HCT116 (cell line): ENCODE data around the gene PEDS1. TPM values are rescaled to one million over a fixed set of nuclear protein-coding genes. Genes with fewer than 3 reads are reported as not detected.
A peak's percentile ranks its signal among the peaks of the same experiment; 100 is the strongest.

Experiments
- ATAC-seq: fragments of 200-7000 bp; cut with Tn5 transposase; 2 replicates; pipeline ENCODE4 v1.9.1; 2020; ENCODE audit warnings: mild to moderate bottlenecking, moderate library complexity
- BruUV-seq: library from RNA; stranded (reverse); fragments of 400-500 nt; replicated peaks from 2 replicates; lab custom pipeline; 2021; lab: Mats Ljungman, UMichigan
- CTCF ChIA-PET: fragments of 300-600 bp; sonication (Branson Sonifier 250); formaldehyde crosslinking; loops from one replicate; lab custom pipeline; 2021; ENCODE audit warnings: antibody characterized with exemption; lab: Charles Lee
- POLR2A ChIA-PET: fragments of 300-600, 350-600 bp; sonication (Branson Sonifier 250); formaldehyde crosslinking; loops from one replicate; lab custom pipeline; 2021; ENCODE audit warnings: antibody characterized with exemption; lab: Charles Lee
- RAD21 ChIA-PET, 2 experiments: fragments of 300-600 bp; sonication (Branson Sonifier 250); formaldehyde crosslinking; loops; one replicate each; lab custom pipeline; 2023; ENCODE audit warnings: low total read pairs in 2 of 2; ENCODE audit not compliant: uncharacterized antibody in 2 of 2, unreplicated experiment in 2 of 2, low non-redundant PET in 1 of 2; lab: Charles Lee
- DNase-seq: peaks from one replicate; pipeline ENCODE4 v3.0.0-alpha.2; 2010; ENCODE audit warnings: low read depth, low spot score
- H2AFZ ChIP-seq: fragments of 200-600 bp; shearing (Covaris generic), sonication (generic); 2 replicates; pipeline ENCODE4 v1.6.1; 2017; ENCODE audit warnings: low read depth, mixed run types, mixed read lengths, antibody characterized with exemption, low read length; ENCODE audit not compliant: poor library complexity, severe bottlenecking
- H3K27ac ChIP-seq: 2 replicates; pipeline ENCODE4 v1.5.1; 2012; ENCODE audit warnings: low read depth, low read length
- H3K27me3 ChIP-seq: fragments of 200-600 bp; sonication (generic); 2 replicates; pipeline ENCODE4 v1.6.1; 2016; ENCODE audit warnings: mixed run types, low read length, mixed read lengths; ENCODE audit not compliant: insufficient read depth
- H3K36me3 ChIP-seq, 2 experiments: fragments of 200-500 bp in 1 of 2; fragments of 200-600 bp in 1 of 2; sonication (Bioruptor generic) in 1 of 2; sonication (generic) in 1 of 2; 2 replicates each; pipeline versions ENCODE4 v1.5.1 to v1.6.1; 2014 to 2016; ENCODE audit warnings: low read length in 2 of 2, inconsistent platforms in 1 of 2, mixed read lengths in 1 of 2, mixed run types in 1 of 2; ENCODE audit not compliant: insufficient read depth in 2 of 2, control insufficient read depth in 1 of 2
- H3K4me1 ChIP-seq, 2 experiments: fragments of 200-600 bp in 1 of 2; sonication (generic) in 1 of 2; 2 replicates each; pipeline versions ENCODE4 v1.5.1 to v1.6.1; 2012 to 2017; ENCODE audit warnings: low read length in 2 of 2, inconsistent platforms in 1 of 2, mild to moderate bottlenecking in 1 of 2, mixed read lengths in 1 of 2, mixed run types in 1 of 2, moderate library complexity in 1 of 2; ENCODE audit not compliant: insufficient read depth in 2 of 2, control insufficient read depth in 1 of 2
- H3K4me2 ChIP-seq: fragments of 200-600 bp; sonication (generic); 2 replicates; pipeline ENCODE4 v1.6.1; 2017; ENCODE audit warnings: mixed run types, low read length, mixed read lengths
- H3K4me3 ChIP-seq, 2 experiments: fragments of 200-600 bp in 1 of 2; sonication (generic) in 1 of 2; replicated peaks in 1 of 2; 2 replicates each; pipeline ENCODE4 v1.5.1; 2011 to 2016; ENCODE audit warnings: low read length in 2 of 2, control low read depth in 1 of 2, low read depth in 1 of 2, mild to moderate bottlenecking in 1 of 2, mixed read lengths in 1 of 2, mixed run types in 1 of 2
- H3K79me2 ChIP-seq: fragments of 200-600 bp; sonication (generic); 2 replicates; pipeline ENCODE4 v1.6.1; 2017; ENCODE audit warnings: mild to moderate bottlenecking, mixed run types, low read length, moderate library complexity, mixed read lengths; ENCODE audit not compliant: insufficient read depth
- H3K9ac ChIP-seq: fragments of 200-600 bp; sonication (generic); 2 replicates; pipeline ENCODE4 v1.6.1; 2016; ENCODE audit warnings: low read length, mixed read lengths
- H3K9me2 ChIP-seq: fragments of 200-600 bp; sonication (generic), shearing (Covaris generic); 2 replicates; pipeline ENCODE4 v1.6.1; 2017; ENCODE audit warnings: mixed run types, mild to moderate bottlenecking, moderate library complexity; ENCODE audit not compliant: insufficient read depth
- H3K9me3 ChIP-seq, 2 experiments: fragments of 200-500 bp in 1 of 2; fragments of 200-600 bp in 1 of 2; sonication (Bioruptor generic) in 1 of 2; sonication (generic) in 1 of 2; 2 replicates each; pipeline ENCODE4 v1.6.1; 2014 to 2017; ENCODE audit warnings: low read length in 2 of 2, mixed read lengths in 2 of 2, inconsistent platforms in 1 of 2, low read depth in 1 of 2, mild to moderate bottlenecking in 1 of 2, mixed run types in 1 of 2, moderate library complexity in 1 of 2; ENCODE audit not compliant: control insufficient read depth in 1 of 2, insufficient read depth in 1 of 2
- H4K20me1 ChIP-seq: fragments of 200-600 bp; sonication (generic), shearing (Covaris generic); 2 replicates; pipeline ENCODE4 v1.6.1; 2017; ENCODE audit warnings: mixed run types, mild to moderate bottlenecking, moderate library complexity; ENCODE audit not compliant: insufficient read depth
- JUND ChIP-seq: IDR thresholded peaks from 2 replicates; pipeline ENCODE4 v1.6.1; 2012
- POLR2A ChIP-seq: IDR thresholded peaks from 2 replicates; pipeline ENCODE4 v1.7.0; 2011; ENCODE audit warnings: borderline replicate concordance; ENCODE audit not compliant: insufficient read depth, insufficient read length; ENCODE audit errors: extremely low read depth
- POLR2AphosphoS5 ChIP-seq: IDR thresholded peaks from 2 replicates; pipeline ENCODE4 v1.6.1; 2011; ENCODE audit warnings: mild to moderate bottlenecking, low read depth, low read length, moderate library complexity
- RAD21 ChIP-seq: IDR thresholded peaks from 2 replicates; pipeline ENCODE4 v1.6.1; 2012; ENCODE audit warnings: low read depth, mild to moderate bottlenecking
- SP1 ChIP-seq: IDR thresholded peaks from 2 replicates; pipeline ENCODE4 v1.6.1; 2012; ENCODE audit warnings: low read depth
- SRF ChIP-seq: IDR thresholded peaks from 2 replicates; pipeline ENCODE4 v1.6.1; 2012; ENCODE audit warnings: low read depth
- ZFX ChIP-seq: fragments of 450-650 bp; IDR thresholded peaks from 2 replicates; pipeline ENCODE4 v1.6.1; 2017
- intact Hi-C: fragments of 100-400 bp; cut with micrococcal nuclease; formaldehyde crosslinking; loops from 2 replicates; pipeline ENCODE4 v1.10.0; 2022
- total RNA-seq: library from RNA; stranded (reverse); gene quantifications from one replicate; pipeline ENCODE4 v1.2.1, GENCODE V29; 2021; ENCODE audit not compliant: unreplicated experiment
- TF ChIP-seq, protein P1 (sequence below): IDR thresholded peaks from 2 replicates; pipeline ENCODE4 v1.6.1; 2012; ENCODE audit warnings: low read depth

PEDS1 gene
- total RNA-seq, 1 experiment from 2014 or later = 31.9 TPM

DNA sequence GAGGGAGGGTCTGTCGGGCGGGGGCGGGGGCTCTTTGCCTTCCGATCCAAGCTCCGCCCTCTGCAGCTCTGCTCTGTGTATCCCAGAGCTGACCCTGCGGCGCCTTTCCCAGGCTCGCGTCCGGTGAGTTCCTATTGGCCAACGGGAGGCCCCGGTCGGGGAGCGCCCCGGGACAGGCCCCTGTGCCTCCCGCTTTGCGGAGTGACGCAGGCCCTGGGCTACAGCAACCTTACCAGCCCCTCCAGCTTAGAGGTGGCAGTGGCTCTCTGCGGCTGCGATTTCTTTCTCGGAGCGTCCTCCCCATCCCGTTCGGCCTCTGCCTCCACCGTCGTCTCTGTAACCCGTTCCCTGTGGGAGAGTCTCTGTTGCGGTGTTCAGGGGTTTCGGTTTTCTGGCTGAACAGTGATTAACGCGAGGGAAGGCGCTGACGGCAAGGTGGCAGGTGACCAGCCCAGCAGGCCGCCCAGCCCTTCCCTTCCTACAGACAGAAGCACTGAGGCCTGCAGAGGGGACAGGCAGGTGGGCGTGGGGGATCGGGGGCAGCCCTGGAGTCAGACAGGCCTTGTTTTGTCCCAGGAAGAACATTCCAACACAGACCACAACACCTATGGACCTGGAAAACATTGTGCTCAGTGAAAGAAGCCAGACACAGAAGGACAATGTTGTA, 19.0 kb upstream of the PEDS1 start:
- CTCF ChIA-PET = interaction anchor here (0.9 to 6.1 kb wide), 5 partner anchors 8 to 193 kb away, joined by 3 to 78 read pairs (median 4); no protein-coding TSS in a partner anchor
- BruUV-seq = TSS peak; percentile 90
- TF ChIP-seq JUND (no peak), SP1 (peak; percentile 37; the same call in 1 of the 2 replicates), SRF (no peak), ZFX (peak; percentile 65), POLR2AphosphoS5 (peak; percentile 78), RAD21 (no peak), POLR2A (peak; percentile 26)
- TF ChIP-seq, protein P1, sequence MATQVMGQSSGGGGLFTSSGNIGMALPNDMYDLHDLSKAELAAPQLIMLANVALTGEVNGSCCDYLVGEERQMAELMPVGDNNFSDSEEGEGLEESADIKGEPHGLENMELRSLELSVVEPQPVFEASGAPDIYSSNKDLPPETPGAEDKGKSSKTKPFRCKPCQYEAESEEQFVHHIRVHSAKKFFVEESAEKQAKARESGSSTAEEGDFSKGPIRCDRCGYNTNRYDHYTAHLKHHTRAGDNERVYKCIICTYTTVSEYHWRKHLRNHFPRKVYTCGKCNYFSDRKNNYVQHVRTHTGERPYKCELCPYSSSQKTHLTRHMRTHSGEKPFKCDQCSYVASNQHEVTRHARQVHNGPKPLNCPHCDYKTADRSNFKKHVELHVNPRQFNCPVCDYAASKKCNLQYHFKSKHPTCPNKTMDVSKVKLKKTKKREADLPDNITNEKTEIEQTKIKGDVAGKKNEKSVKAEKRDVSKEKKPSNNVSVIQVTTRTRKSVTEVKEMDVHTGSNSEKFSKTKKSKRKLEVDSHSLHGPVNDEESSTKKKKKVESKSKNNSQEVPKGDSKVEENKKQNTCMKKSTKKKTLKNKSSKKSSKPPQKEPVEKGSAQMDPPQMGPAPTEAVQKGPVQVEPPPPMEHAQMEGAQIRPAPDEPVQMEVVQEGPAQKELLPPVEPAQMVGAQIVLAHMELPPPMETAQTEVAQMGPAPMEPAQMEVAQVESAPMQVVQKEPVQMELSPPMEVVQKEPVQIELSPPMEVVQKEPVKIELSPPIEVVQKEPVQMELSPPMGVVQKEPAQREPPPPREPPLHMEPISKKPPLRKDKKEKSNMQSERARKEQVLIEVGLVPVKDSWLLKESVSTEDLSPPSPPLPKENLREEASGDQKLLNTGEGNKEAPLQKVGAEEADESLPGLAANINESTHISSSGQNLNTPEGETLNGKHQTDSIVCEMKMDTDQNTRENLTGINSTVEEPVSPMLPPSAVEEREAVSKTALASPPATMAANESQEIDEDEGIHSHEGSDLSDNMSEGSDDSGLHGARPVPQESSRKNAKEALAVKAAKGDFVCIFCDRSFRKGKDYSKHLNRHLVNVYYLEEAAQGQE = no peak
- TF ChIP-seq, all 23 proteins: peak for 4
- H3K9me3 ChIP-seq = no peaks in the 10 kb centered on the region
- peak overlapping the region; percentile 84 for H3K9ac ChIP-seq
- no peaks in the 10 kb centered on the region for H4K20me1 ChIP-seq
- DNase-seq = no peak
- RAD21 ChIA-PET = interaction anchor here (0.6 to 2.7 kb wide), 4 partner anchors 50 to 192 kb away, joined by 3 to 10 read pairs (median 4); no protein-coding TSS in a partner anchor
- peak overlapping the region; percentile 89 for H2AFZ ChIP-seq
- peak; percentile 96 for ATAC-seq
- no peaks in the 10 kb centered on the region for H3K9me2 ChIP-seq
- intact Hi-C loops = no loop called here
- H3K36me3 ChIP-seq = no peaks in the 10 kb centered on the region; a peak in 1 of 4 replicates
- H3K27me3 ChIP-seq = no peaks in the 10 kb centered on the region
- 0 out of 2 replicates have a peak, but pooled peaks cover 4% of the 10 kb centered on the region for H3K79me2 ChIP-seq
- peak overlapping the region; percentile 64 to 73 for H3K4me3 ChIP-seq
- peak overlapping the region; percentile 78 for H3K27ac ChIP-seq
- POLR2A ChIA-PET = interaction anchor here (0.7 to 1.5 kb wide), 5 partner anchors 19 to 196 kb away, joined by 3 to 5 read pairs (median 4); partner anchors contain the start of gene PEDS1
- H3K4me2 ChIP-seq = peak overlapping the region; percentile 96
- peaks cover 16 to 33% of the 10 kb centered on the region in 2 experiments for H3K4me1 ChIP-seq
